Testis (tissue), 2 donors: ENCODE results near the gene INSC.

Experiments
- POLR2A ChIP-seq: fragments of 450-650 bp; IDR thresholded peaks from one replicate; pipeline ENCODE4 v1.6.1; 2017; ENCODE audit warnings: antibody characterized with exemption, mild to moderate bottlenecking, moderate library complexity
- TF ChIP-seq, protein P1 (sequence below), 3 experiments: fragments of 450-650 bp in 2 of 3; fragments of 200-600 bp in 1 of 3; sonication (generic) in 1 of 3; IDR thresholded peaks; one replicate each; pipeline ENCODE4 v1.5.1; 2016 to 2019; ENCODE audit warnings: antibody characterized with exemption in 3 of 3, mild to moderate bottlenecking in 2 of 3, moderate library complexity in 1 of 3

DNA sequence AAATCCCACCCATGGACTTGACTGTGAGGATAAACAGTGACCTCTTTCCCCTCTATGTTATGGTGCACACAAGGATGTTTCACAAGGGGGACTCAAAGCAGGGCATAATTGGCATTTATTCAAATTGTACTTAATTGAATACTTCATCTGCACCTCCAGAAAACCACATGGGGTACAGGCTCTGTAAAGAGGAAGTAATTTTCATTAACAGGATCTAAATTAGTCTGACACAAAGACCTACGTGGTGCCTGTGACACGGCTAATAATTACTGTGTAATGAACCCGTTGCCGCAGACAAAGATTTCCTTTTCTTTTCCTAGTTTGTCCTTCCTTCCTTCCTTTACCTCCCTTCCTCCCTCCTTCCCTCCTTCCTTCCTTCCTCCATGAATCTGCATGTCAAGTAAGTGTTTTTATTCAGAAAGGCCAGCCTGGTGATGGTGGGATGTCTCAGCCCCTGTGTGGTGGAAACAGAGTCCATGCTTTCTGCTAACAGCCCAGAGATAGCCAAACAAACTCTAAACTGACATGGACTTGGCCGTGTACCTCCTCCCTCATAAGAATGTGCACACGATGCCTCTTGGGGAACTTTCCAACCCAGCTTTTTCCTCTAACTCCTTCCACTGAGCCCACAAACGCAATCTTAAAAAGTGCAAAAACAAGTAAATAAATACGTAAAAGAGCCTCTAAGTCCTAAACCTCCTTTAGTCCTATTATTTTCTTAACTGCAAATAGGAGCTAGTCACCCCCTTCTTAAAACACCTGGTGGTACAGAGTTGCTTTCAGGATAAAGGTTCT is 118.8 kb downstream of the INSC start:
- TF ChIP-seq, protein P1, sequence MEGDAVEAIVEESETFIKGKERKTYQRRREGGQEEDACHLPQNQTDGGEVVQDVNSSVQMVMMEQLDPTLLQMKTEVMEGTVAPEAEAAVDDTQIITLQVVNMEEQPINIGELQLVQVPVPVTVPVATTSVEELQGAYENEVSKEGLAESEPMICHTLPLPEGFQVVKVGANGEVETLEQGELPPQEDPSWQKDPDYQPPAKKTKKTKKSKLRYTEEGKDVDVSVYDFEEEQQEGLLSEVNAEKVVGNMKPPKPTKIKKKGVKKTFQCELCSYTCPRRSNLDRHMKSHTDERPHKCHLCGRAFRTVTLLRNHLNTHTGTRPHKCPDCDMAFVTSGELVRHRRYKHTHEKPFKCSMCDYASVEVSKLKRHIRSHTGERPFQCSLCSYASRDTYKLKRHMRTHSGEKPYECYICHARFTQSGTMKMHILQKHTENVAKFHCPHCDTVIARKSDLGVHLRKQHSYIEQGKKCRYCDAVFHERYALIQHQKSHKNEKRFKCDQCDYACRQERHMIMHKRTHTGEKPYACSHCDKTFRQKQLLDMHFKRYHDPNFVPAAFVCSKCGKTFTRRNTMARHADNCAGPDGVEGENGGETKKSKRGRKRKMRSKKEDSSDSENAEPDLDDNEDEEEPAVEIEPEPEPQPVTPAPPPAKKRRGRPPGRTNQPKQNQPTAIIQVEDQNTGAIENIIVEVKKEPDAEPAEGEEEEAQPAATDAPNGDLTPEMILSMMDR (IDR thresholded peaks at IDR 0.05), result no peak
- no peak for TF ChIP-seq POLR2A
